Measurements from ENCODE around the gene LAMB4.

DNA sequence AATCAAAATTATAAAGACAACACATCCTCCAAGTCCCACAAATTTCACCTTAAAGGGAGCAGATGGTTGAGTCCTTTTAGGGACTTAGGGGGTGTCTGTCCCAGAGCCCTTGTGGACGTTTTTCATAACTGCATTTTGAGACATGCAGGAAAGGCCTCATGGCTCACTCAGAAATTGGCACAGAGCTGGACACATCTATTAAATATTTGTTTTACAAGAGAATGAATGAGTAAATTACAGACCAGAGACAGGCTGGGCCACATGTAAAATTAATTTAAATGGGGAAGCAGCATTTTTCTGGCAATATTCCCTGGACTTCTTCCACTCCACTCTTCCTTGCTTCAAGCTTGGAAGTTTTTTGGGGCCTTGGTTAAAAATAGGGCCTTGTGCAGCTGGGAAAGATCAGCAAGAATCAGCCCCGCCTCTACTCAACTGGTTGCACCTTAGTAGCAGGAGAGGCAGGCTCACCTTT lies 147.2 kb downstream of the LAMB4 start:
- TF ChIP-seq, protein P1, sequence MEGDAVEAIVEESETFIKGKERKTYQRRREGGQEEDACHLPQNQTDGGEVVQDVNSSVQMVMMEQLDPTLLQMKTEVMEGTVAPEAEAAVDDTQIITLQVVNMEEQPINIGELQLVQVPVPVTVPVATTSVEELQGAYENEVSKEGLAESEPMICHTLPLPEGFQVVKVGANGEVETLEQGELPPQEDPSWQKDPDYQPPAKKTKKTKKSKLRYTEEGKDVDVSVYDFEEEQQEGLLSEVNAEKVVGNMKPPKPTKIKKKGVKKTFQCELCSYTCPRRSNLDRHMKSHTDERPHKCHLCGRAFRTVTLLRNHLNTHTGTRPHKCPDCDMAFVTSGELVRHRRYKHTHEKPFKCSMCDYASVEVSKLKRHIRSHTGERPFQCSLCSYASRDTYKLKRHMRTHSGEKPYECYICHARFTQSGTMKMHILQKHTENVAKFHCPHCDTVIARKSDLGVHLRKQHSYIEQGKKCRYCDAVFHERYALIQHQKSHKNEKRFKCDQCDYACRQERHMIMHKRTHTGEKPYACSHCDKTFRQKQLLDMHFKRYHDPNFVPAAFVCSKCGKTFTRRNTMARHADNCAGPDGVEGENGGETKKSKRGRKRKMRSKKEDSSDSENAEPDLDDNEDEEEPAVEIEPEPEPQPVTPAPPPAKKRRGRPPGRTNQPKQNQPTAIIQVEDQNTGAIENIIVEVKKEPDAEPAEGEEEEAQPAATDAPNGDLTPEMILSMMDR (IDR thresholded peaks at IDR 0.05; ENCODE audit: low read length), result no peak; the same call in 1 of the 2 replicates
- no peak for TF ChIP-seq EZH2 (optimal IDR thresholded peaks at IDR 0.05; ENCODE audit: low read depth, low read length)
- TF ChIP-seq EZH2phosphoT487 (IDR thresholded peaks at IDR 0.05; ENCODE audit: low read length), result no peak
